GM19193 (cell line): ENCODE results near the gene DET1.
A peak's percentile ranks its signal among the peaks of the same experiment; 100 is the strongest.

Experiments
- POLR2A ChIP-seq: IDR thresholded peaks from 4 replicates; pipeline ENCODE4 v1.6.1; 2011; ENCODE audit not compliant: insufficient read depth, insufficient read length; ENCODE audit errors: extremely low read depth

The DET1 gene

GRCh38 chr15:88546248-88547129 lies at the start of gene DET1:
TSS of gene DET1 (minus strand) at chr15:88546681. CDS start at chr15:88531705, 14,976 bp downstream.
- peak; percentile 44 for TF ChIP-seq POLR2A

GRCh38 chr15:88591384-88591783 lies 44.9 kb upstream of the DET1 start:
- no peak for TF ChIP-seq POLR2A

- TF ChIP-seq POLR2A = no peak
Measured at GRCh38 chr15:88590759-88591158, 44.3 kb upstream of the DET1 start.

- TF ChIP-seq POLR2A = no peak
Measured at GRCh38 chr15:88586401-88587162, 40.1 kb upstream of the DET1 start.

- TF ChIP-seq POLR2A = no peak
Measured at GRCh38 chr15:88580532-88580931, 34.1 kb upstream of the DET1 start.

- no peak for TF ChIP-seq POLR2A
Measured at GRCh38 chr15:88579322-88579721, 32.8 kb upstream of the DET1 start.

- TF ChIP-seq POLR2A = no peak
Measured at GRCh38 chr15:88574655-88575054, 28.2 kb upstream of the DET1 start.

GRCh38 chr15:88574077-88574476 lies 27.6 kb upstream of the DET1 start:
- no peak for TF ChIP-seq POLR2A

- TF ChIP-seq POLR2A = no peak
Measured at GRCh38 chr15:88571852-88572259, 25.4 kb upstream of the DET1 start.

- no peak for TF ChIP-seq POLR2A
Measured at GRCh38 chr15:88571153-88571851, 24.8 kb upstream of the DET1 start.

GRCh38 chr15:88568589-88568988 lies 22.1 kb upstream of the DET1 start:
- TF ChIP-seq POLR2A = no peak

- TF ChIP-seq POLR2A = no peak
Measured at GRCh38 chr15:88564741-88565140, 18.3 kb upstream of the DET1 start.

GRCh38 chr15:88563638-88564037 lies 17.2 kb upstream of the DET1 start:
- no peak for TF ChIP-seq POLR2A

GRCh38 chr15:88543065-88543776 lies 3.3 kb downstream of the DET1 start:
- TF ChIP-seq POLR2A = no peak

- TF ChIP-seq POLR2A = no peak
Measured at GRCh38 chr15:88542342-88542733, 4.1 kb downstream of the DET1 start.

GRCh38 chr15:88541709-88542341 lies 4.7 kb downstream of the DET1 start:
- TF ChIP-seq POLR2A = no peak
